ENCODE measurements around the gene ASB8. TPM values are rescaled to one million over a fixed set of nuclear protein-coding genes. Genes with fewer than 3 reads are reported as not detected.

ASB8 gene
- polyA plus RNA-seq, 2 donors: 9.9 to 16.4 TPM

DNA sequence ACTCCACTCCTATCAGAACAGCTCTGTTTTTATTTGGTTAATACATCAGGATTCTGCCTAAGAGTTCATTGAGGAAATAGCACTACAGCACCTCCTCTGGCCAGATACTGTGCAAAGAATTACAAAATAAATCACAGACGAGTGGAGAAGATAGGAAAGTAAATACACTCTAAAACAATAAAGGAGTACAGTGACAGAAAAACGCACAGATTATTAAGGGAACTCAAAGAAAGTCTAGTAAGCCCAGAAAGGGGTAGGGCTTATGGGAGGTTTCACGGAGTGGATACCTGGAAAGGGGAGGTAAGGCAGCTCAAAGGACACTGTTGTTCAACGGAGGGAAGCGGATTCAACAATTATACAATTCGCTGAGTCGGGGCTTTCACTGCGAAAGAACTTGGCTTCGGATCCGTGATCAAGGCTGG lies 40.2 kb upstream of the ASB8 start:
- peaks cover 0 to 1% of the 10 kb centered on the region in 2 donors for H3K36me3 ChIP-seq (ENCODE audit: control insufficient read depth in 2 of 2, insufficient read depth in 2 of 2, low read length in 1 of 2)
- H3K9me3 ChIP-seq (ENCODE audit: control insufficient read depth in 2 of 2, insufficient read depth in 1 of 2, low read depth in 1 of 2, low read length in 1 of 2): no peaks in the 10 kb centered on the region
- H3K27ac ChIP-seq (ENCODE audit: low read depth in 2 of 2, low read length in 1 of 2): peak overlapping the region; percentile 98 to 99
- peak overlapping the region; percentile 69 to 71 for H3K4me3 ChIP-seq (ENCODE audit: low read depth in 1 of 2, low read length in 2 of 2)
- no peaks in the 10 kb centered on the region for H3K4me1 ChIP-seq (ENCODE audit: control insufficient read depth in 2 of 2, insufficient read depth in 2 of 2, low read length in 1 of 2)
- H3K27me3 ChIP-seq (ENCODE audit: control insufficient read depth in 1 of 2, insufficient read depth in 2 of 2, low read length in 2 of 2): no peaks in the 10 kb centered on the region
- WGBS, 2 donors: 0% methylated on average over 10 of the region's 10 CpGs

DNA sequence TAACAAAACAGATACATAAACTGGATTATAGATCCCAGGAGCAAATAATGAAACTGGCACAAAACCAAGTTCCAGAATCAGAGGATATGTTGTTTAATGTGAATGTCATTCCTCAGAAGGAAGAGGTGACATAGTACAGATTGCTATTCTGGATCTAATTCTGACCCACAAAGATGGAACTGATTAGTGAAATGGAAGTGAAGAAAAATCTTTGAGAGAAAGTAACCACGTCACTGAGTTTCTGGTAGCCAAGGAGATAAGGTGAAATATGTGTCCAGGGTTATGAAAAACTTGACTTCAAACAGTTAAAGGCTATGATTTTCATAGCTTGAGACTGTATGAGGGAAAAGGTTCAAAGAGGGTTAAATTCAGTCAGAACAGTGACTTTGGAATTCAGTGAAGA lies 37.5 kb upstream of the ASB8 start:
- H3K27ac ChIP-seq (ENCODE audit: low read depth in 2 of 2, low read length in 1 of 2): no peak overlapping the region
- no peaks in the 10 kb centered on the region for H3K36me3 ChIP-seq (ENCODE audit: control insufficient read depth in 2 of 2, insufficient read depth in 2 of 2, low read length in 1 of 2)
- no peak overlapping the region for H3K4me3 ChIP-seq (ENCODE audit: low read depth in 1 of 2, low read length in 2 of 2)
- 64 to 74% methylated on average over 1 of the region's 1 CpG for WGBS, 2 donors
- H3K9me3 ChIP-seq (ENCODE audit: control insufficient read depth in 2 of 2, insufficient read depth in 1 of 2, low read depth in 1 of 2, low read length in 1 of 2): no peaks in the 10 kb centered on the region
- H3K27me3 ChIP-seq (ENCODE audit: control insufficient read depth in 1 of 2, insufficient read depth in 2 of 2, low read length in 2 of 2): no peaks in the 10 kb centered on the region
- no peaks in the 10 kb centered on the region for H3K4me1 ChIP-seq (ENCODE audit: control insufficient read depth in 2 of 2, insufficient read depth in 2 of 2, low read length in 1 of 2)

DNA sequence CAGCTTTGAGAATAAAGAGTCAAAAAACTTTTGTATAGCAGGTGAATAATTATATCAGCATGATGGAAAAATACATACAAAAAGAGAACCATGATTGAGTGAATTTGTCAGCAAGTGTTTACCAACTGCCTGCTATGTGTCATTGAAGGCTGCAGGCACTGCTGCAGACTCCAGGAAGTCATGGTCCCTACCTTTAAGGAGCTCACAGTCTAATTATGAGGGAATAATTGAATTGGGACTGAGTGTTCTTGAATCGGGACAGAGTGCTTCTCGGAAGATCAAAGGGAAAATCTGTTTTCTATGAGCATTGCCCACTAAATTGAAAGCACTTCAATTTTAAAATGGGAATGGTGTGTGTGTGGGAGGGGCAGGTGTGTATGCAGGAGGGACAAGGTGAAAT lies 36.3 kb upstream of the ASB8 start:
- Histone ChIP-seq H3K9me3 (ENCODE audit: control insufficient read depth in 2 of 2, insufficient read depth in 1 of 2, low read depth in 1 of 2, low read length in 1 of 2) (no peaks in the 10 kb centered on the region), H3K27me3 (ENCODE audit: control insufficient read depth in 1 of 2, insufficient read depth in 2 of 2, low read length in 2 of 2) (no peaks in the 10 kb centered on the region), H3K27ac (ENCODE audit: low read depth in 2 of 2, low read length in 1 of 2) (no peak overlapping the region), H3K4me3 (ENCODE audit: low read depth in 1 of 2, low read length in 2 of 2) (no peak overlapping the region), H3K36me3 (ENCODE audit: control insufficient read depth in 2 of 2, insufficient read depth in 2 of 2, low read length in 1 of 2) (no peaks in the 10 kb centered on the region), H3K4me1 (ENCODE audit: control insufficient read depth in 2 of 2, insufficient read depth in 2 of 2, low read length in 1 of 2) (no peaks in the 10 kb centered on the region)
- WGBS, 2 donors: 38 to 42% methylated on average over 2 of the region's 2 CpGs

DNA sequence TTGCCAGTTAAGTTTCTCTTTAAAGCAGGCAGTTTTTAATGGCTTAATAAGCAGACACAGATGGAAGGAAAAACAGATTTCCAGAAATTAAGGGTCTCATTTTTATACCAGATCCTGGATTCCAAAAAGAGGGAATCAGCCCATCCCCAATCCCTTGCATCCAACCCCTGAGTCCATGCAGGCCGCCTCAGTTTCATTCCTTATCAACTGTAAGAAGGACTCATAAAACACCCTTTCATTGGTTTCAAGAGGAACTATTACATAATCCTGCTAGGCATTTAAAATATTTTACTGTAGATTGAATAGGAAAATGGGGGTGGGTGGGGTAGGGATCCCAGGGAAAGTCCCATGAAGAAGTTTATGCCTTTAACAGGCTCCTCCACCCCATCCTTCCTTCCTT lies 35.5 kb upstream of the ASB8 start:
- Histone ChIP-seq H3K36me3 (ENCODE audit: control insufficient read depth in 2 of 2, insufficient read depth in 2 of 2, low read length in 1 of 2) (no peaks in the 10 kb centered on the region), H3K4me3 (ENCODE audit: low read depth in 1 of 2, low read length in 2 of 2) (no peak overlapping the region), H3K4me1 (ENCODE audit: control insufficient read depth in 2 of 2, insufficient read depth in 2 of 2, low read length in 1 of 2) (no peaks in the 10 kb centered on the region), H3K27ac (ENCODE audit: low read depth in 2 of 2, low read length in 1 of 2) (no peak overlapping the region), H3K9me3 (ENCODE audit: control insufficient read depth in 2 of 2, insufficient read depth in 1 of 2, low read depth in 1 of 2, low read length in 1 of 2) (no peaks in the 10 kb centered on the region), H3K27me3 (ENCODE audit: control insufficient read depth in 1 of 2, insufficient read depth in 2 of 2, low read length in 2 of 2) (no peaks in the 10 kb centered on the region)
- 78 to 93% methylated on average over 1 of the region's 1 CpG for WGBS, 2 donors

DNA sequence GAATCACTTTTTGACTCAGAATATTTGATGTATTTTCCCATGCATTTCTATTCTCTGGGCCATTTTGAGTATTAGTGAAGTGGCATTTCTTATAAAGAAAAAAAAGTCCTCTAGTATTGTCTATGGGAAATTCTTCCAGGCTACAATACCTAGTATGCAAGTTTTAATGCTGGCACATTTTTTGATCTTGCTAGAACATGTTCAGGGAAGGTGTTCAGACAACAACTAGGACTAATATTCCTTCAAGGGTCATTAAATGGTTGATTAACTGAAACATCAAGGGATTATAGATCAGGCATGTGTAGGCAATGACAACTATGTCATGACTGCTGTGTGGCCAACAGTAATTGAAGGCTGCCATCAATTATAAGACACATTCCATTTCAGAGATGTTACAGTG lies 33.8 kb upstream of the ASB8 start:
- Histone ChIP-seq H3K36me3 (ENCODE audit: control insufficient read depth in 2 of 2, insufficient read depth in 2 of 2, low read length in 1 of 2) (no peaks in the 10 kb centered on the region), H3K27me3 (ENCODE audit: control insufficient read depth in 1 of 2, insufficient read depth in 2 of 2, low read length in 2 of 2) (no peaks in the 10 kb centered on the region), H3K9me3 (ENCODE audit: control insufficient read depth in 2 of 2, insufficient read depth in 1 of 2, low read depth in 1 of 2, low read length in 1 of 2) (no peaks in the 10 kb centered on the region), H3K4me3 (ENCODE audit: low read depth in 1 of 2, low read length in 2 of 2) (no peak overlapping the region), H3K4me1 (ENCODE audit: control insufficient read depth in 2 of 2, insufficient read depth in 2 of 2, low read length in 1 of 2) (no peaks in the 10 kb centered on the region), H3K27ac (ENCODE audit: low read depth in 2 of 2, low read length in 1 of 2) (no peak overlapping the region)

DNA sequence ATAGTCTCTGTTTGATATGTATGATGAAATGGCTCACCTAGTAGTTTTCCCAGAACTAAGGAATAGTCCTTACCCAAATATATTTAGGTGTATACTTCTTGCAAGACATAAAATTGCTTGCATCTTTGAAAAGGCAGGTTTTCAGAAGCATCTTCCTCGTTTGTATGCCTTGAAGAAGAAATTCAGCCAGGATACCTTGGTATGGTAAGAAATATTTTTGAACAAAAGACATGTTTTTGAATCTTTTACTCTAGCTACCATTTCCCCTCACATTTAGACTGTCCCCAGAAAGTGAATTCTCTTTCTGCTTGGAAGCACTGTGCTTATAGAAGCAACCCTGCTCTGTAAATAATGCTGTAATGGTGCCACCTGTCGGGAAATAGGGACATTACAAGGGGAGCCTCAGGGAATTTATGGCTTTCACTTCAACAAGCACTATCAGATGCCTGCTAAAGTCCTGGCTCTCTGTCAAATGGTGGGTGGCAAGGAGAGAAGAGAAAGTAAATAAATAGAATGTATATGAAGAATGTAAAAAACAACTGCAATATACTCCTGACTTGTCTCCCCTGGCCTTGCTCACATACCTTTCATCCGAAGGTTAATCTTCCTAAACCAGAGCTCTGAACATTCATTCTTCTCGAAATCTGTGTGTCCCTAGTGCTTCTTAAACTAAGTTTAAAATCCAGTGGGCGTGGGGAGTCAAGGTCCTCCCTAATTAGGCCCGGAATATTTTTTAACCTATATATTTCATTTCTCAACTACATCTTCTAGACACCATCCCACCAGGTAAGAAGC lies 32.2 kb upstream of the ASB8 start:
- H3K27ac ChIP-seq (ENCODE audit: low read depth in 2 of 2, low read length in 1 of 2): no peak overlapping the region
- peaks cover 0 to 5% of the 10 kb centered on the region in 2 donors for H3K4me1 ChIP-seq (ENCODE audit: control insufficient read depth in 2 of 2, insufficient read depth in 2 of 2, low read length in 1 of 2)
- no peak overlapping the region for H3K4me3 ChIP-seq (ENCODE audit: low read depth in 1 of 2, low read length in 2 of 2)
- H3K27me3 ChIP-seq (ENCODE audit: control insufficient read depth in 1 of 2, insufficient read depth in 2 of 2, low read length in 2 of 2): no peaks in the 10 kb centered on the region
- H3K9me3 ChIP-seq (ENCODE audit: control insufficient read depth in 2 of 2, insufficient read depth in 1 of 2, low read depth in 1 of 2, low read length in 1 of 2): no peaks in the 10 kb centered on the region
- 29 to 32% methylated on average over 6 of the region's 6 CpGs for WGBS, 2 donors
- no peaks in the 10 kb centered on the region for H3K36me3 ChIP-seq (ENCODE audit: control insufficient read depth in 2 of 2, insufficient read depth in 2 of 2, low read length in 1 of 2)

DNA sequence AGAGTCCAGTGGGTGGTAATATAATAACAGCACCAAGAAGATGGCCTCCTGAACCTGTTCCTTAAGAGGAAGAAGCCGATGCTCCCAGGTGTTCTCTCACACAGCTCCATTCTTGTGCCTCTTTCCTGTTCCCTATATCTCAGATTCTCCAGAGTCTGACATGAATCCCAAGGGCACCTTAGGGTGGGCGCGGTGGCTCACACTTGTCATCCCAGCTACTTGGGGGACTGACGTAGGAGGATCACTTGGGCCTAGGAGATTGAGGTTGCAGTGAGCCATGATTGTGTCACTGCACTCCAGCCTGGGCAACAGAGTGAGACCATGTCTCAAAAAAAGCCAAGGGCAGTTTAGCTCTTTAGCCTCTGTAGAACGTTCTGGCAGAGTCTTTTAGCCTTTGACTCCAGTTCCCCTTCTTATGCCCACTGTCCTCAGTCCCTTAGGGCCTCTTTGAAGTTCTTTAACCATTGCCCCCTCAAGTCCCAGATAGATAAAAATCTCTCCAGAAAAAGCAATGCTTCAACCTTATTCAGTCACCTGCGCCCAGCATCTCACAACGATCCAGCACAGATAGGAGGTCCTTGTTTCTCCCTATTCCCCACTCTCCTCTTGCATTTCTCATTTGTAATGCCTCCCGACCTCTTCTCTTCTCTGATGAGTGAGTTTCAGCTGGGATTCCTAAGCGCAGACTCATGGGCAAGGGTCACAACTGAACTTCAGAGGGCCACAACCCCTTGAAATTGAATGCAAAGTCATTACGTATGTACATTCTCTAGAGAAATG lies 30.8 kb upstream of the ASB8 start:
- H3K4me3 ChIP-seq (ENCODE audit: low read depth in 1 of 2, low read length in 2 of 2): no peak overlapping the region
- 84 to 87% methylated on average over 10 of the region's 10 CpGs for WGBS, 2 donors

DNA sequence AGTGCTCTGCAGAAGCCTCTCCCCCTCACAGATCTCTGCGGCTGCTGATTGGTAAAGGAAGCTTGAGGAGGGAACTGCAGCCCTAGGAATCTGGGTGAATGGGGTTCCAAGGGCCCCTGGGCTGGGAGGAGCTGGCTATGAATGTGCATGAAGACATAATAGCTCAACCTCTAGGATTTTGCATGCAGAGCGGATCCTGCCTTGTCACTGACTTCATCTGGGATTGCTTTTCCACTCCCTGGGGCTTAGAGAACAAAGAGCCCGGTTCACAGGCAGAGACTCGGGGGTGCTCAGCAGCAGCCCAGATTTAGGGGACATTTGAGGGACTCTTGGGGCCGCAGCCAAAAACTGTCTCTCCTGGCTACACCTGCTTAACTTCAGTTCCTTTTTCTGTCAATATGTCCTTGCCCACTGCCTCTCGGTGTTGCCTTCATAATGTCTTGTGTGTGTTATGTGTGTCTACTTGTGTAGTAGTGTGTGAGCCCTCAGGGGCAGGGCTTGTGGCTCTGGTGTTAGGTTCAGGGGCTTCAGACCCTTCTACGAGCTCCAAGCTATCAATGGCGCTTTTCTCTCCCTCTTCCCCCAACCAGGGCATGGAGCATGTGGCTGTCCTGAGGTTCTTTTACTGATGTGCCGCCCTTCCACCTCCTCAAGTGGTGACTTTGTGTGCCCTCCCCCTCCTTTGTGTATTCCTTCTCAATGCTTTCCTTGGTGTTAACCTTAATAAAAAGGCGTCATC lies 28.0 kb upstream of the ASB8 start:
- WGBS, 2 donors: 53 to 56% methylated on average over 10 of the region's 10 CpGs
- Histone ChIP-seq H3K27ac (ENCODE audit: low read depth in 2 of 2, low read length in 1 of 2) (no peak overlapping the region), H3K36me3 (ENCODE audit: control insufficient read depth in 2 of 2, insufficient read depth in 2 of 2, low read length in 1 of 2) (no peaks in the 10 kb centered on the region), H3K27me3 (ENCODE audit: control insufficient read depth in 1 of 2, insufficient read depth in 2 of 2, low read length in 2 of 2) (no peaks in the 10 kb centered on the region), H3K4me1 (ENCODE audit: control insufficient read depth in 2 of 2, insufficient read depth in 2 of 2, low read length in 1 of 2) (peaks cover 2 to 10% of the 10 kb centered on the region in 2 donors), H3K4me3 (ENCODE audit: low read depth in 1 of 2, low read length in 2 of 2) (no peak overlapping the region), H3K9me3 (ENCODE audit: control insufficient read depth in 2 of 2, insufficient read depth in 1 of 2, low read depth in 1 of 2, low read length in 1 of 2) (no peaks in the 10 kb centered on the region)

More for the DNA sequence above, 30.8 kb upstream of the ASB8 start:
- no peak overlapping the region for H3K27ac ChIP-seq (ENCODE audit: low read depth in 2 of 2, low read length in 1 of 2)
- no peaks in the 10 kb centered on the region for H3K36me3 ChIP-seq (ENCODE audit: control insufficient read depth in 2 of 2, insufficient read depth in 2 of 2, low read length in 1 of 2)
- no peaks in the 10 kb centered on the region for H3K9me3 ChIP-seq (ENCODE audit: control insufficient read depth in 2 of 2, insufficient read depth in 1 of 2, low read depth in 1 of 2, low read length in 1 of 2)
- peaks cover under 1 to 10% of the 10 kb centered on the region in 2 donors for H3K4me1 ChIP-seq (ENCODE audit: control insufficient read depth in 2 of 2, insufficient read depth in 2 of 2, low read length in 1 of 2)
- H3K27me3 ChIP-seq (ENCODE audit: control insufficient read depth in 1 of 2, insufficient read depth in 2 of 2, low read length in 2 of 2): no peaks in the 10 kb centered on the region

DNA sequence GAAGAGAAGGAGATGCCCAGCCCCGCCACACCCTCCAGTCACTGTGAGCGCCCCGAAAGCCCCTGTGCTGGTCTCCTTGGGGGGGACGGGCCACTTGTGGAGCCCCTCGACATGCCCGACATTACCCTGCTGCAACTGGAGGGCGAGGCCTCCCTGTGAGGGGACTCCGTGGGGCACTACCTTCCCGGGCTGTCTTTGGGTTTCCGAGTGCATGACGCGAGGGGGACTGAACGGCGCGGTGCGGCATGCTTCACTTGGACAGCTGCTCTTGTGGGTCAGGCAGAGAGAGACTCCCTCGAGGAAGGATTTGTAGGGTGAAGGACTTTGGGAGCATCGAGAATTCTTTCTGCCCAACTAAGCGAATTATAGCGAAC lies 27.2 kb upstream of the ASB8 start:
- peaks cover 2 to 10% of the 10 kb centered on the region in 2 donors for H3K4me1 ChIP-seq (ENCODE audit: control insufficient read depth in 2 of 2, insufficient read depth in 2 of 2, low read length in 1 of 2)
- H3K4me3 ChIP-seq (ENCODE audit: low read depth in 1 of 2, low read length in 2 of 2): peak overlapping the region in 1 of 2 donors; percentile 57
- H3K27me3 ChIP-seq (ENCODE audit: control insufficient read depth in 1 of 2, insufficient read depth in 2 of 2, low read length in 2 of 2): no peaks in the 10 kb centered on the region
- no peaks in the 10 kb centered on the region for H3K9me3 ChIP-seq (ENCODE audit: control insufficient read depth in 2 of 2, insufficient read depth in 1 of 2, low read depth in 1 of 2, low read length in 1 of 2)
- WGBS, 2 donors: 6 to 9% methylated on average over 20 of the region's 20 CpGs
- no peak overlapping the region for H3K27ac ChIP-seq (ENCODE audit: low read depth in 2 of 2, low read length in 1 of 2)
- no peaks in the 10 kb centered on the region for H3K36me3 ChIP-seq (ENCODE audit: control insufficient read depth in 2 of 2, insufficient read depth in 2 of 2, low read length in 1 of 2)
